GM15510 (cell line): ENCODE measurements around the gene IFNAR1.

ENCODE experiments used
- POLR2A ChIP-seq: IDR thresholded peaks from 3 replicates; pipeline ENCODE4 v1.6.1; 2011; ENCODE audit warnings: borderline replicate concordance; ENCODE audit not compliant: insufficient read length; ENCODE audit errors: extremely low read depth

Gene IFNAR1

DNA sequence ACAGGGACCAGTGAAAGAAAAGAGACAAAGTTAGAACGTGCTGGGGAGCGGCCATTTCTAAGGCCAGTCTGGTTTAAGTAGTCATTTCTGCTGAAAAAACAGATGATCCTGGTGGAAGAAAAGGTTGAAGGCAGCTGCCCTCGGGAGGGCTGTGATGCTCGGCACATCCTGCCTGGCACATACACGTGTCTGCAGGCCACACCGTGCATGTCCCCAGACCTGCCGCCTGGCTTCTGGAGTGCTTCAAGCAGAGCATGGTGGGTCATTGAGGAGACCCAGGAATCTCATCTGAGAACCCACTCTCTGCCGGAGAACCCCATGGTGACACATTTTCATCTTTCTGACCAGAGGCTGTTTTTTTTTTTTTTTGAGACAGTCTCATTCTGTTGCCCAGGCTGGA lies 32.4 kb downstream of the IFNAR1 start:
- TF ChIP-seq POLR2A = no peak

- no peak for TF ChIP-seq POLR2A
These were observed 34.7 kb downstream of the IFNAR1 start for GRCh38 chr21:33359446-33359845.

DNA sequence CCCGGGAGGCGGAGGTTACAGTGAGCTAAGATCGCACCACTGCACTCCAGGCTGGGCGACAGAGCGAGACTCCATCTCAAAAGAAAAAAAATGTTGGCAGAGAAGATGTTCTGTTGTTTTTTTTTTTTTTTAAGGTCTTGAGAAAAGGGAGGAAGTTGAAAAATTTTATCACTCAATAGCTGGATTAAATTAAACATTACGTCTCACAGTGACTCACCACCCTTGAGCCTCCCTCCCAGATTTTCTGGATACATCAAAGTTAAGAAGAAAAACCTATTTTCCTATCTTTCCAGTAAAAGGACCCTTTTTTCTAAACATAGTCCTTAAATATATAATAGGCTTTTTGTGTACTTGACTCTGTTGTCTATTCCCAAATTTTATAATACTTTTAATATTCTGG lies 35.5 kb downstream of the IFNAR1 start:
- no peak for TF ChIP-seq POLR2A

DNA sequence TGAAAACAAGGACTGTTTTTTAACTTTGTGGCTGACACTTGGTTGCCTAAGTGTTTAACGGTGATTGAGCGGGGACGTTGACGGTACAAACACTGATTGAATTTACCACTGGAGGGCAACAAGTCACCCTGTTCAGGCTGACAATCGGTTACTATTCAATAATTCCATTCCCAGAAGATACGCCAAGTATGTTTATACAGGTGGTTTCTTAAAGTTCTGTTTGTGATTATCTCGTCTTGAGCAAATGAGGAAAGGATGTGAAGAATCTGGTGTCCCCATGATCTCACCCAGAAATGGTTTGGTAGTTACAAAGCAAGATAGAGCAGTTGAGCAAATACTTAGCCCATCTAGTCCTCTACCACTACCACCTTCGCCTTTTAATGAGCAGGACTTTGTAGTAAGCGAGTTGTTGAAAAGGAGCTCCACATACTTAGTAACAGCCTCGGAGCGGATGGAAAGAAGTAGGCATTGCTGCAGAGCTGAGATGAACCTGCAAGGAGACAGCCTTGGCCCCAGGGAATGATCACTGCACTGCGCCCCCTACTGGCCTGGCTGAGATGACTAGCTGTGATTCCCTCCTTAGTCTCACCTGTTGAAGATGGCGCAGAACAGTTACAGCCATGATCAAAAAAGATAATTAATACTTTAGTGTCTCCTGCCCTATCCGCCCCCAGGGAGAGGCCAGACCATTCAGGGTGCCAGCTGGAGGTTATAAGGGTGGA lies 36.3 kb downstream of the IFNAR1 start:
- no peak for TF ChIP-seq POLR2A

- peak; percentile 60 for TF ChIP-seq POLR2A
These were observed 37.3 kb downstream of the IFNAR1 start for GRCh38 chr21:33362044-33362555.

DNA sequence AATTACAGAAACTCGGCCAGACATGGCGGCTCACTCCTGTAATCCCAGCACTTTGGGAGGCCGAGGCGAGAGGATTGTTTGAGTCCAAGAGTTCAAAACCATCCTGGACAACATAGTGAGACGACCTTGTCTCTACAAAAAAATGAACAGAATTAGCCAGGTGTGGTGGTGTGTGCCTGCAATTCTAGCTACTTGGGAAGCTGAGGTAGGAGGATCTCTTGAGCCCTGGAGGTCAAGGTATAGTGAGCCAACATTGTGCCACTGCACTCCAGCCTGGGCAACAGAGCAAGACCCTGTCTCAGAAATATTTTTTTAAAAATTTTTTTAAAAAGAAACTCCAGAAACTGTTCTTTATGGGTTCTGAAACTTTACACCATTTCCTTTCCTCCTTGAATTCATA lies 40.1 kb downstream of the IFNAR1 start:
- no peak for TF ChIP-seq POLR2A

GRCh38 chr21:33367309-33367973 lies 42.7 kb downstream of the IFNAR1 start:
- no peak for TF ChIP-seq POLR2A

- no peak for TF ChIP-seq POLR2A
These were observed 43.4 kb downstream of the IFNAR1 start for GRCh38 chr21:33368124-33368523.

GRCh38 chr21:33368576-33368975 lies 43.8 kb downstream of the IFNAR1 start:
- no peak for TF ChIP-seq POLR2A

DNA sequence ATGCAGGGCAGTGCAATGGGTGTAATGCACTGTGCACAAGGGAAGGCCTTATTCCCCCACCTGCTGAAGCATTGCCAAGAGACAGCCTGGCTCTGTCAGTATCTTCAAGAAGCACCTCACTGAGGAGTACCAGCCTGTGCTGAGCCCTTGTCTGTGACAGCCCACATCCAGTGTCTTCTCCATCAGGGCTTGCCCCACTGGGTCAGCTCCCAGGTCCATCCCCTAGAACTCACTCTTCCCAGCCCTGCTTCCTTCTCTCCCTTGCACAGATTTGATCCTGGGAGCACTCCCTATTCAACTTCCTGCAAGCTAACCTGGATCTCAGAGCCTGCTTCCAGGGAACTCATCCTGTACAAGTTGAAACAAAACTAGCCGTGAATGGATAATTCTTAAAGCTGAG lies 44.8 kb downstream of the IFNAR1 start:
- TF ChIP-seq POLR2A = no peak

DNA sequence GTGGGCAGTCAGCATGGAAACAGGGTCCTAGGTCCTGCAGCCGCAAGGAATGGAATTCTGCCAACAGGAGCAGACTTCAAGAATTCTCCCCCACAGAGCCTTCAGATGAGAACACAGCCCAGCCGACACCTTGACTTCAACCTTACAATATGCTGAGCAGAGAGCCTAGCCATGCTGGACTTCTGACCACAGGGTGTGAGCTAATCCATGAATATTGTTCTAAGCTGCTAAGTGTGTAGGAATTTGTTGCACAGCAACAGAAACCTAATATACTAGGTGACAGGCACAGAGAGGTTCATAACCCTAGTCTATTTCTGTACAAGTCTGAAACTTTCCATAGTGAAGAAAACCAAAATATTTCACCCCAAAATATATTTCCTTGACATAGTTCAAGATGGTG lies 45.5 kb downstream of the IFNAR1 start:
- TF ChIP-seq POLR2A = no peak

- TF ChIP-seq POLR2A = no peak
These were observed 46.6 kb downstream of the IFNAR1 start for GRCh38 chr21:33371366-33371765.

- TF ChIP-seq POLR2A = no peak
These were observed 47.8 kb downstream of the IFNAR1 start for GRCh38 chr21:33372582-33372981.

GRCh38 chr21:33373451-33373850 lies 48.7 kb downstream of the IFNAR1 start:
- TF ChIP-seq POLR2A = no peak

DNA sequence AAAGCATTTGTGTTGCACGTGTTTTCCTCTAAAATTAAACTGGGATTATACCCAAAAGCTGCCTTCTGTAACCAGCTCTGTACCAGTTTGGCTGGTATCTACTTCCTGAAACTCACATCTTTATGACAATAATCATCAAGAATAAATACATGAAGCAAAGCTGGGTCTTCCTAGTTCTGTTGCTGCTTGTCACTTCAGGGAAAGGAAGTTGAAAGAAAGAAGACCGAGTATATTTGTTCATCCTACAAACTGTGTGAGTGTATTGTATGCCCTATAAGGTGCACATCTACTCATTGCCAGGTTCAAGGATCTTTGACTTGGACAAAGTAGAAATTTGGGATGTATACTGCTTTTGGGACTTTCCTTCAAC lies 49.3 kb downstream of the IFNAR1 start:
- TF ChIP-seq POLR2A = no peak
